GM12878 (cell line): ENCODE results near the gene HK1. TPM values are rescaled to one million over a fixed set of nuclear protein-coding genes. Genes with fewer than 3 reads are reported as not detected.

Experiments
- ATAC-seq: fragments of 200-7000 bp; cut with Tn5 transposase; 3 replicates; pipeline ENCODE4 v1.9.1; 2020; ENCODE audit warnings: mild to moderate bottlenecking, moderate library complexity
- BruUV-seq: library from RNA; stranded (reverse); fragments of 400-500 nt; replicated peaks from 2 replicates; lab custom pipeline; 2021; lab: Mats Ljungman, UMichigan
- CTCF ChIA-PET: fragments of 300-600 bp; sonication (Branson Sonifier 250); formaldehyde crosslinking; extraction: SDS; loops from one replicate; lab custom pipeline; 2021; ENCODE audit warnings: inconsistent platforms; lab: Yijun Ruan, JAX
- POLR2A ChIA-PET: fragments of 350-600 bp; formaldehyde crosslinking; extraction: SDS; loops from one replicate; lab custom pipeline; 2021; ENCODE audit warnings: inconsistent platforms; lab: Charles Lee
- RAD21 ChIA-PET: fragments of 300-600 bp; sonication (Branson Sonifier 250); formaldehyde crosslinking; loops from one replicate; lab custom pipeline; 2023; ENCODE audit warnings: antibody characterized with exemption; ENCODE audit not compliant: unreplicated experiment; lab: Charles Lee
- SMC1A ChIA-PET: fragments of 300-600 bp; sonication (Branson Sonifier 250); formaldehyde crosslinking; loops from one replicate; lab custom pipeline; 2023; ENCODE audit not compliant: unreplicated experiment, uncharacterized antibody; lab: Charles Lee
- DNase-seq: peaks from one replicate; pipeline ENCODE4 v3.0.0-alpha.2; 2011; ENCODE audit warnings: low read depth, low spot score
- FAIRE-seq: peaks from 3 replicates; lab custom pipeline; 2011; peaks lifted over from hg19 to GRCh38; lab: Jason Lieb, UNC
- H2AFZ ChIP-seq: 2 replicates; pipeline ENCODE4 v1.6.0; 2011; ENCODE audit warnings: low read depth, low read length, control low read depth; ENCODE audit not compliant: control insufficient read depth
- H3K27ac ChIP-seq: 2 replicates; pipeline ENCODE4 v1.5.1; 2011; ENCODE audit warnings: control low read depth; ENCODE audit not compliant: control insufficient read depth, insufficient read depth
- H3K27me3 ChIP-seq, 2 experiments: replicated peaks in 1 of 2; 2 replicates each; pipeline versions ENCODE4 v1.6.0 to v1.6.1; 2011; ENCODE audit warnings: low read length in 1 of 2; ENCODE audit not compliant: control insufficient read depth in 2 of 2, insufficient read depth in 2 of 2
- H3K36me3 ChIP-seq, 2 experiments: 2 replicates each; pipeline ENCODE4 v1.5.1; 2011; ENCODE audit warnings: low read length in 1 of 2; ENCODE audit not compliant: control insufficient read depth in 2 of 2, insufficient read depth in 2 of 2
- H3K4me1 ChIP-seq: 2 replicates; pipeline ENCODE4 v1.6.1; 2011; ENCODE audit warnings: mild to moderate bottlenecking, low read length, moderate library complexity, mixed read lengths; ENCODE audit not compliant: control insufficient read depth, insufficient read depth
- H3K4me2 ChIP-seq: 2 replicates; pipeline ENCODE4 v1.6.0; 2011; ENCODE audit warnings: control low read depth; ENCODE audit not compliant: control insufficient read depth, insufficient read depth
- H3K4me3 ChIP-seq: fragments of 200-600 bp; sonication (generic); 2 replicates; pipeline ENCODE4 v1.5.1; 2016
- H3K79me2 ChIP-seq: 2 replicates; pipeline ENCODE4 v1.6.0; 2011; ENCODE audit warnings: low read length; ENCODE audit not compliant: control insufficient read depth, insufficient read depth
- H3K9ac ChIP-seq: 2 replicates; pipeline ENCODE4 v1.8.0; 2011; ENCODE audit warnings: low read length, control low read depth, mixed read lengths; ENCODE audit not compliant: control insufficient read depth, insufficient read depth
- H3K9me3 ChIP-seq: replicated peaks from 3 replicates; pipeline ENCODE4 v1.5.1; 2011; ENCODE audit warnings: mild to moderate bottlenecking, low read length; ENCODE audit not compliant: control insufficient read depth, insufficient read depth
- H4K20me1 ChIP-seq: 2 replicates; pipeline ENCODE4 v1.6.0; 2011; ENCODE audit not compliant: control insufficient read depth, insufficient read depth
- BRCA1 ChIP-seq: IDR thresholded peaks from 2 replicates; pipeline ENCODE4 v1.6.1; 2011; ENCODE audit warnings: low read depth, low read length, improper control_type of control experiment
- JUND ChIP-seq: IDR thresholded peaks from 2 replicates; pipeline ENCODE4 v1.6.1; 2012; ENCODE audit warnings: low read depth, mild to moderate bottlenecking, low read length, improper control_type of control experiment, moderate library complexity
- KAT2A ChIP-seq: conservative IDR thresholded peaks from 2 replicates; pipeline ENCODE4 v1.6.1; 2011; ENCODE audit warnings: low read depth, low read length; ENCODE audit not compliant: control insufficient read depth
- NRF1 ChIP-seq: conservative IDR thresholded peaks from 2 replicates; pipeline ENCODE4 v1.6.1; 2011; ENCODE audit warnings: mild to moderate bottlenecking, low read depth, low read length, improper control_type of control experiment
- SRF ChIP-seq, 2 experiments: IDR thresholded peaks; 2 replicates each; pipeline ENCODE4 v1.6.1; 2011; ENCODE audit warnings: low read depth in 2 of 2, low read length in 2 of 2, mild to moderate bottlenecking in 1 of 2, moderate library complexity in 1 of 2
- STAT1 ChIP-seq: fragments of 450-650 bp; conservative IDR thresholded peaks from 2 replicates; pipeline ENCODE4 v1.6.1; 2014; ENCODE audit warnings: antibody characterized with exemption, mild to moderate bottlenecking
- ZNF207 ChIP-seq: fragments of 450-650 bp; IDR thresholded peaks from 2 replicates; pipeline ENCODE4 v1.6.1; 2014; ENCODE audit warnings: antibody characterized with exemption, mild to moderate bottlenecking, borderline replicate concordance
- ZNF217 ChIP-seq: fragments of 450-650 bp; IDR thresholded peaks from 2 replicates; pipeline ENCODE4 v1.6.1; 2017; ENCODE audit warnings: antibody characterized with exemption, mild to moderate bottlenecking
- WGBS: methylation state at CpG from one replicate; pipeline ENCODE4 v1.1.6; 2016; ENCODE audit warnings: low lambda C conversion rate; ENCODE audit not compliant: insufficient replicate concordance, insufficient coverage; ENCODE audit errors: missing lambda C conversion rate; 5-methylcytosine and 5-hydroxymethylcytosine counted together
- in situ Hi-C: fragments of 300-500 bp; cut with MboI; formaldehyde crosslinking; loops from 9 replicates; pipeline ENCODE4 v1.14.3; 2018; ENCODE audit warnings: mixed read lengths
- intact Hi-C: fragments of 100-400 bp; cut with micrococcal nuclease; formaldehyde crosslinking; loops from one replicate; pipeline ENCODE4 v1.14.2; 2022; ENCODE audit not compliant: unreplicated experiment
- polyA plus RNA-seq, 11 experiments: library from polyadenylated mRNA; depleted of rRNA in 4 of 11; unstranded in 6 of 11; stranded (reverse) in 5 of 11; fragments of >200 nt; fragmentation: Nextera tagmentation in 4 of 11; fragmentation: Illumina TruSeq in 1 of 11; extraction: Ambion mirVana in 4 of 11; extraction: Trizol in 1 of 11; gene quantifications; 1 replicate in 1 of 11; 2 replicates in 10 of 11; pipeline versions ENCODE4 v1.2.1 to v1.2.3, GENCODE V29; 2011 to 2016; ENCODE audit warnings: inconsistent platforms in 2 of 11, missing spikeins in 2 of 11, low read depth in 1 of 11
- total RNA-seq, 4 experiments: library from RNA; depleted of rRNA in 3 of 4; stranded (reverse); fragments of >200 nt in 3 of 4; fragmentation: Illumina TruSeq in 1 of 4; extraction: Trizol in 1 of 4; gene quantifications; 2 replicates each; pipeline versions ENCODE4 v1.2.1 to v1.2.3, GENCODE V29; 2013 to 2021
- TF ChIP-seq, protein P1 (sequence below): fragments of 450-650 bp; formaldehyde crosslinking; IDR thresholded peaks from 2 replicates; pipeline ENCODE4 v1.4.0; 2020; ENCODE audit warnings: mild to moderate bottlenecking, moderate library complexity
- TF ChIP-seq, protein P2 (sequence below): IDR thresholded peaks from 2 replicates; pipeline ENCODE4 v1.6.1; 2011; ENCODE audit warnings: borderline replicate concordance, low read depth, mild to moderate bottlenecking, moderate library complexity, mixed read lengths, low read length; ENCODE audit not compliant: insufficient read depth; ENCODE audit errors: extremely low read length
- TF ChIP-seq, protein P3 (sequence below): fragments of 450-650 bp; IDR thresholded peaks from 2 replicates; pipeline ENCODE4 v1.6.1; 2017; ENCODE audit warnings: low read depth, mild to moderate bottlenecking, moderate library complexity
- TF ChIP-seq, protein P4 (sequence below): IDR thresholded peaks from 2 replicates; pipeline ENCODE4 v1.6.1; 2012; ENCODE audit warnings: mild to moderate bottlenecking, low read depth, low read length

HK1 gene
- total and polyA plus RNA-seq, 10 of the 15 experiments (the other 5 are each of a cell fraction or from before 2014, with no cell fraction given), result 3.4 to 77.3 (median 46.6) TPM

DNA sequence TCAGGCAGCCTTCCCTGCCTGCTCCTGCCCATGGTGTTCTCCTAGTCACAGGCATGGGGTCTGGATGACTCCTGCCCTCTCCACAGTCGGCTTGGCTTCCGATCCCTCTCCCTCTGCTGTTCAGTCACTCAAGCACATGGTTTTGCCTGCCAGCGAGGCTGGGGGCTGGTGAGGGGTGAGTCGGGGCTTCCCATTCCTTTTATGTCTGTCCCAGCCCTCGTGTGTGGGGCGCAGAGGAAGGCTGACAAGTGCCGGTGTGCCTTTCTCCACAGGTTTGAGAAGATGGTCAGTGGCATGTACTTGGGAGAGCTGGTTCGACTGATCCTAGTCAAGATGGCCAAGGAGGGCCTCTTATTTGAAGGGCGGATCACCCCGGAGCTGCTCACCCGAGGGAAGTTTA, 98.4 kb downstream of the HK1 start (continued):
- TF ChIP-seq ZNF207 (no peak), ZNF217 (no peak)
- TF ChIP-seq, protein P1, sequence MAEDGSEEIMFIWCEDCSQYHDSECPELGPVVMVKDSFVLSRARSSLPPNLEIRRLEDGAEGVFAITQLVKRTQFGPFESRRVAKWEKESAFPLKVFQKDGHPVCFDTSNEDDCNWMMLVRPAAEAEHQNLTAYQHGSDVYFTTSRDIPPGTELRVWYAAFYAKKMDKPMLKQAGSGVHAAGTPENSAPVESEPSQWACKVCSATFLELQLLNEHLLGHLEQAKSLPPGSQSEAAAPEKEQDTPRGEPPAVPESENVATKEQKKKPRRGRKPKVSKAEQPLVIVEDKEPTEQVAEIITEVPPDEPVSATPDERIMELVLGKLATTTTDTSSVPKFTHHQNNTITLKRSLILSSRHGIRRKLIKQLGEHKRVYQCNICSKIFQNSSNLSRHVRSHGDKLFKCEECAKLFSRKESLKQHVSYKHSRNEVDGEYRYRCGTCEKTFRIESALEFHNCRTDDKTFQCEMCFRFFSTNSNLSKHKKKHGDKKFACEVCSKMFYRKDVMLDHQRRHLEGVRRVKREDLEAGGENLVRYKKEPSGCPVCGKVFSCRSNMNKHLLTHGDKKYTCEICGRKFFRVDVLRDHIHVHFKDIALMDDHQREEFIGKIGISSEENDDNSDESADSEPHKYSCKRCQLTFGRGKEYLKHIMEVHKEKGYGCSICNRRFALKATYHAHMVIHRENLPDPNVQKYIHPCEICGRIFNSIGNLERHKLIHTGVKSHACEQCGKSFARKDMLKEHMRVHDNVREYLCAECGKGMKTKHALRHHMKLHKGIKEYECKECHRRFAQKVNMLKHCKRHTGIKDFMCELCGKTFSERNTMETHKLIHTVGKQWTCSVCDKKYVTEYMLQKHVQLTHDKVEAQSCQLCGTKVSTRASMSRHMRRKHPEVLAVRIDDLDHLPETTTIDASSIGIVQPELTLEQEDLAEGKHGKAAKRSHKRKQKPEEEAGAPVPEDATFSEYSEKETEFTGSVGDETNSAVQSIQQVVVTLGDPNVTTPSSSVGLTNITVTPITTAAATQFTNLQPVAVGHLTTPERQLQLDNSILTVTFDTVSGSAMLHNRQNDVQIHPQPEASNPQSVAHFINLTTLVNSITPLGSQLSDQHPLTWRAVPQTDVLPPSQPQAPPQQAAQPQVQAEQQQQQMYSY (CRISPR knock-in tag), result no peak

DNA sequence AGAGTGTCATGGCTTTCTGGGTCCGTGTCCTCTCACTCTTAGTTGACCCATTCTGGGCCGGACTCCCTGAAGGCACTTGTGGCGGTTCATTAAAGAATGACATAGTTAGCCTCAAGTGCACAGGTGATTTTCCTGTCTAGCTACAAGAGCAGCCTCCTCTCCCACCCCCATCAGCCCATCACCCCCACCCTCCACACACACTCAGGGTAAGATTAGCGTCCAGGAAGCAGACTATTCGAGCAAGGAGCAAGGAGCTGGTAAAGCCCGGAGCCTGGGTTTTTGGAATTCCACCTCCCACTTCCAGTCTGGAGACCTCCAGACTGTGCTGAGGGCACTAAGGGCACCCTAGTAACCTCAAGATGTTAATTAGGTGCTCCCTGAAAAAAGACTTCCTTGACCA, 98.9 kb downstream of the HK1 start:
- peaks cover 21 to 32% of the 10 kb centered on the region in 2 experiments for H3K36me3 ChIP-seq
- intact Hi-C loops, result no loop called here
- no peak for FAIRE-seq
- no peak for TF ChIP-seq STAT1
- no peak for TF ChIP-seq NRF1
- TF ChIP-seq KAT2A, result no peak
- TF ChIP-seq, protein P2, sequence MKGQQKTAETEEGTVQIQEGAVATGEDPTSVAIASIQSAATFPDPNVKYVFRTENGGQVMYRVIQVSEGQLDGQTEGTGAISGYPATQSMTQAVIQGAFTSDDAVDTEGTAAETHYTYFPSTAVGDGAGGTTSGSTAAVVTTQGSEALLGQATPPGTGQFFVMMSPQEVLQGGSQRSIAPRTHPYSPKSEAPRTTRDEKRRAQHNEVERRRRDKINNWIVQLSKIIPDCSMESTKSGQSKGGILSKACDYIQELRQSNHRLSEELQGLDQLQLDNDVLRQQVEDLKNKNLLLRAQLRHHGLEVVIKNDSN, result no peak
- no peak for TF ChIP-seq SRF (IDR thresholded peaks at IDR 0.05; ENCODE audit: low read depth in 2 of 2, low read length in 2 of 2)
- no peak for TF ChIP-seq JUND
- TF ChIP-seq, protein P3, sequence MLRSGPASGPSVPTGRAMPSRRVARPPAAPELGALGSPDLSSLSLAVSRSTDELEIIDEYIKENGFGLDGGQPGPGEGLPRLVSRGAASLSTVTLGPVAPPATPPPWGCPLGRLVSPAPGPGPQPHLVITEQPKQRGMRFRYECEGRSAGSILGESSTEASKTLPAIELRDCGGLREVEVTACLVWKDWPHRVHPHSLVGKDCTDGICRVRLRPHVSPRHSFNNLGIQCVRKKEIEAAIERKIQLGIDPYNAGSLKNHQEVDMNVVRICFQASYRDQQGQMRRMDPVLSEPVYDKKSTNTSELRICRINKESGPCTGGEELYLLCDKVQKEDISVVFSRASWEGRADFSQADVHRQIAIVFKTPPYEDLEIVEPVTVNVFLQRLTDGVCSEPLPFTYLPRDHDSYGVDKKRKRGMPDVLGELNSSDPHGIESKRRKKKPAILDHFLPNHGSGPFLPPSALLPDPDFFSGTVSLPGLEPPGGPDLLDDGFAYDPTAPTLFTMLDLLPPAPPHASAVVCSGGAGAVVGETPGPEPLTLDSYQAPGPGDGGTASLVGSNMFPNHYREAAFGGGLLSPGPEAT, result no peak
- TF ChIP-seq, protein P4, sequence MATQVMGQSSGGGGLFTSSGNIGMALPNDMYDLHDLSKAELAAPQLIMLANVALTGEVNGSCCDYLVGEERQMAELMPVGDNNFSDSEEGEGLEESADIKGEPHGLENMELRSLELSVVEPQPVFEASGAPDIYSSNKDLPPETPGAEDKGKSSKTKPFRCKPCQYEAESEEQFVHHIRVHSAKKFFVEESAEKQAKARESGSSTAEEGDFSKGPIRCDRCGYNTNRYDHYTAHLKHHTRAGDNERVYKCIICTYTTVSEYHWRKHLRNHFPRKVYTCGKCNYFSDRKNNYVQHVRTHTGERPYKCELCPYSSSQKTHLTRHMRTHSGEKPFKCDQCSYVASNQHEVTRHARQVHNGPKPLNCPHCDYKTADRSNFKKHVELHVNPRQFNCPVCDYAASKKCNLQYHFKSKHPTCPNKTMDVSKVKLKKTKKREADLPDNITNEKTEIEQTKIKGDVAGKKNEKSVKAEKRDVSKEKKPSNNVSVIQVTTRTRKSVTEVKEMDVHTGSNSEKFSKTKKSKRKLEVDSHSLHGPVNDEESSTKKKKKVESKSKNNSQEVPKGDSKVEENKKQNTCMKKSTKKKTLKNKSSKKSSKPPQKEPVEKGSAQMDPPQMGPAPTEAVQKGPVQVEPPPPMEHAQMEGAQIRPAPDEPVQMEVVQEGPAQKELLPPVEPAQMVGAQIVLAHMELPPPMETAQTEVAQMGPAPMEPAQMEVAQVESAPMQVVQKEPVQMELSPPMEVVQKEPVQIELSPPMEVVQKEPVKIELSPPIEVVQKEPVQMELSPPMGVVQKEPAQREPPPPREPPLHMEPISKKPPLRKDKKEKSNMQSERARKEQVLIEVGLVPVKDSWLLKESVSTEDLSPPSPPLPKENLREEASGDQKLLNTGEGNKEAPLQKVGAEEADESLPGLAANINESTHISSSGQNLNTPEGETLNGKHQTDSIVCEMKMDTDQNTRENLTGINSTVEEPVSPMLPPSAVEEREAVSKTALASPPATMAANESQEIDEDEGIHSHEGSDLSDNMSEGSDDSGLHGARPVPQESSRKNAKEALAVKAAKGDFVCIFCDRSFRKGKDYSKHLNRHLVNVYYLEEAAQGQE, result no peak
- TF ChIP-seq BRCA1, result no peak
- TF ChIP-seq, all 136 proteins: peak for 0
- ChIA-PET RAD21 (no interaction called here), SMC1A (no interaction called here), POLR2A (interaction anchor here (0.5 kb wide), 1 partner anchor 69 kb away, joined by 10 read pairs; no protein-coding TSS in a partner anchor), CTCF (interaction anchor here (0.6 kb wide), 1 partner anchor 1422 kb away, joined by 3 read pairs; no protein-coding TSS in a partner anchor)
- H2AFZ ChIP-seq, result no peak overlapping the region
- no peaks in the 10 kb centered on the region for H3K27me3 ChIP-seq
- H3K4me1 ChIP-seq, result peaks cover 3% of the 10 kb centered on the region; the same call in 1 of the 2 replicates
- H3K9me3 ChIP-seq, result no peaks in the 10 kb centered on the region
- ATAC-seq, result no peak
- BruUV-seq, result no TSS peak
- no peaks in the 10 kb centered on the region for H4K20me1 ChIP-seq
- 94% methylated on average over 6 of the region's 6 CpGs for WGBS
- no peak for DNase-seq
- no peaks in the 10 kb centered on the region for H3K79me2 ChIP-seq
- no peak overlapping the region for H3K4me2 ChIP-seq
- no peak overlapping the region for H3K9ac ChIP-seq
- in situ Hi-C loops, result no loop called here
- no peak overlapping the region for H3K27ac ChIP-seq
- no peak overlapping the region for H3K4me3 ChIP-seq
